ENCODE results near the gene OLFM2. TPM values are rescaled to one million over a fixed set of nuclear protein-coding genes. Genes with fewer than 3 reads are reported as not detected.

The OLFM2 gene
- total and polyA plus RNA-seq, 2 experiments from 2014 or later: 58.1 to 117 TPM

DNA sequence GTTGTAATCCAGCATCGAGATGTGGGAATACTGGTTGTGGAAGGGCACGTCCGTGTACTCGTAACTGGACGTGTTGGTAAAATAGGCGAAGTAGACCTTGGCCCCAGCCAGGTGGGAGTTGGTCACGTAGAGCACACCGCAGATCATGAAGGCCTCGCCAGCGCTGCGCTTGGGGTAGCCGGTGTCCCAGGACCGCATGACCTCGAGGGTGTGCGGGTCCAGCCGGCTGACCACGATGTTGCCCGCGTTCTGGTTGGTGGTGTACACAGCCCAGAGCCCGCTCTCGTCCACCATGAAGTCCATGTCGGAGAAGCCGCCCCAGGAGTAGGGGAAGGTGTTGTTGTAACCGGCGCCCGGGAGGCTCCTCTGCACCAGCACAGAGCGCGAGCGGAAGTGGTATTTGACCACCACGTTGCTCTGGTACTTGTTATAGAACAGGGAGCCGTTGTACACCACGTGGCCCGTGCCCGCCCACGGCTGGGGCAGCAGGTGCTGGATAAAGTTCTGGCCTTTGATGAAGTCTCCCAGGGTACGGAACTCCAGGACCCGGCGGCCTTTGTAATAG lies 82.0 kb downstream of the OLFM2 start:
- Histone ChIP-seq H2AFZ (no peak overlapping the region), H3F3A (replicated peaks; ENCODE audit: low read depth) (no peaks in the 10 kb centered on the region), H3K27ac (ENCODE audit: low read depth) (no peak overlapping the region), H3K4me2 (no peak overlapping the region), H3K4me1 (ENCODE audit: insufficient read depth) (peaks cover 10% of the 10 kb centered on the region; the same call in 1 of the 2 replicates), H3K27me3 (ENCODE audit: insufficient read depth) (no peaks in the 10 kb centered on the region), H3K79me2 (replicated peaks; ENCODE audit: insufficient read depth) (no peaks in the 10 kb centered on the region), H3K36me3 (ENCODE audit: insufficient read depth) (no peaks in the 10 kb centered on the region; the same call in 1 of the 2 replicates), H4K20me1 (replicated peaks; ENCODE audit: insufficient read depth) (peaks cover 5% of the 10 kb centered on the region; the same call in 1 of the 2 replicates), H3K4me3 (no peak overlapping the region), H3K9me2 (ENCODE audit: insufficient read depth) (no peaks in the 10 kb centered on the region)
- Mint-ChIP-seq H3K36me3 (ENCODE audit: low read depth) (peaks cover 35% of the 10 kb centered on the region; the same call in 2 of the 3 replicates), H3K27me3 (ENCODE audit: insufficient read depth, low read depth, poor library complexity) (peaks cover 13% of the 10 kb centered on the region), H3K4me3 (no peak overlapping the region), H3K4me1 (peaks cover 12% of the 10 kb centered on the region), H3K27ac (no peak overlapping the region), H3K9me3 (no peaks in the 10 kb centered on the region; the same call in 2 of the 3 replicates)
- ATAC-seq: no peak
- DNase-seq (ENCODE audit: low spot score): no peak
- TF ChIP-seq, protein P1, sequence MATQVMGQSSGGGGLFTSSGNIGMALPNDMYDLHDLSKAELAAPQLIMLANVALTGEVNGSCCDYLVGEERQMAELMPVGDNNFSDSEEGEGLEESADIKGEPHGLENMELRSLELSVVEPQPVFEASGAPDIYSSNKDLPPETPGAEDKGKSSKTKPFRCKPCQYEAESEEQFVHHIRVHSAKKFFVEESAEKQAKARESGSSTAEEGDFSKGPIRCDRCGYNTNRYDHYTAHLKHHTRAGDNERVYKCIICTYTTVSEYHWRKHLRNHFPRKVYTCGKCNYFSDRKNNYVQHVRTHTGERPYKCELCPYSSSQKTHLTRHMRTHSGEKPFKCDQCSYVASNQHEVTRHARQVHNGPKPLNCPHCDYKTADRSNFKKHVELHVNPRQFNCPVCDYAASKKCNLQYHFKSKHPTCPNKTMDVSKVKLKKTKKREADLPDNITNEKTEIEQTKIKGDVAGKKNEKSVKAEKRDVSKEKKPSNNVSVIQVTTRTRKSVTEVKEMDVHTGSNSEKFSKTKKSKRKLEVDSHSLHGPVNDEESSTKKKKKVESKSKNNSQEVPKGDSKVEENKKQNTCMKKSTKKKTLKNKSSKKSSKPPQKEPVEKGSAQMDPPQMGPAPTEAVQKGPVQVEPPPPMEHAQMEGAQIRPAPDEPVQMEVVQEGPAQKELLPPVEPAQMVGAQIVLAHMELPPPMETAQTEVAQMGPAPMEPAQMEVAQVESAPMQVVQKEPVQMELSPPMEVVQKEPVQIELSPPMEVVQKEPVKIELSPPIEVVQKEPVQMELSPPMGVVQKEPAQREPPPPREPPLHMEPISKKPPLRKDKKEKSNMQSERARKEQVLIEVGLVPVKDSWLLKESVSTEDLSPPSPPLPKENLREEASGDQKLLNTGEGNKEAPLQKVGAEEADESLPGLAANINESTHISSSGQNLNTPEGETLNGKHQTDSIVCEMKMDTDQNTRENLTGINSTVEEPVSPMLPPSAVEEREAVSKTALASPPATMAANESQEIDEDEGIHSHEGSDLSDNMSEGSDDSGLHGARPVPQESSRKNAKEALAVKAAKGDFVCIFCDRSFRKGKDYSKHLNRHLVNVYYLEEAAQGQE (IDR thresholded peaks at IDR 0.05; ENCODE audit: unreplicated experiment): no peak

DNA sequence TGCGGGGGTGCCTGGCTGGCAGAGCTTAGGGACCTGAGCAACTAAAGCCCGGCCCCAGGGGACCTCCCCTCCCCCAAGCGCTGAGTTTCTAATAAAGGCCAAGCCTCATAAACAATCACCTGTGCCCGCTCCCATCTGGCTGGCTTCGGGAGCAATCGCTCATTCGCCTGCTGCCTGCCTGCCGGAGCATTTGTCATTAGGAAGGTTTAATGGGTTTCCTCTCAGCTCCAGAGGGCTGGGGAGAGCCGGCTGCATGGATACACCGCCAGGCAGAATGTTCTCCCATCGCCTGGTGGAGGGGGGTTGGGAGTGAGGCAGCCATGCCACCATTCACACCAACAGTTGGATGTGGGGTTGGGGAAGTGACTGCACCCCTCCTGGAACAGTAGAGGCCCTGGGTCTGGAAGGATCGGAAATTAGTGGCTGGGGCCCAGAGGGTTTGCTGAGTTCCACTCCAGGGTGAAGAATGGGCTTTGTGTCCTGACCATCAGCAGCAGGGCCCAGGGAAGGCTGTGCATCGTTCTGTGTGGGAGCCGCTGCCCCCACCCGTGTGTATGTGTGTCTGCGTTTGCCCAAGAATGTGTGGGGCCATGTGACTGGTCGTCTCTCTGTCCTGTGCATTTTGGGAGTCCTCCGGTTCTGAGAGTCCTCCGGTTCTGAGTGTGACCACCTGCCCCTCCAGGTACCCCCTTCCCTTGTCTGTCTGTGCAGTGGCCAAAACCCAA lies 85.9 kb downstream of the OLFM2 start:
- no peak for ATAC-seq
- Histone ChIP-seq H3K79me2 (replicated peaks; ENCODE audit: insufficient read depth) (no peaks in the 10 kb centered on the region), H3K27ac (ENCODE audit: low read depth) (no peak overlapping the region), H3K27me3 (ENCODE audit: insufficient read depth) (no peaks in the 10 kb centered on the region), H3K4me1 (ENCODE audit: insufficient read depth) (peaks cover 10% of the 10 kb centered on the region; the same call in 1 of the 2 replicates), H2AFZ (no peak overlapping the region), H3K4me3 (no peak overlapping the region), H4K20me1 (replicated peaks; ENCODE audit: insufficient read depth) (peaks cover 8% of the 10 kb centered on the region; the same call in 1 of the 2 replicates), H3K9me2 (ENCODE audit: insufficient read depth) (no peaks in the 10 kb centered on the region), H3F3A (replicated peaks; ENCODE audit: low read depth) (no peaks in the 10 kb centered on the region), H3K36me3 (ENCODE audit: insufficient read depth) (no peaks in the 10 kb centered on the region), H3K4me2 (0 out of 2 replicates have a peak overlapping the region, but pooled peaks have one; percentile 26)
- H3K27me3 Mint-ChIP-seq (ENCODE audit: insufficient read depth, low read depth, poor library complexity): peaks cover 8% of the 10 kb centered on the region
- TF ChIP-seq NANOG (IDR thresholded peaks at IDR 0.05; ENCODE audit: borderline replicate concordance): no peak
- TF ChIP-seq, protein P2, sequence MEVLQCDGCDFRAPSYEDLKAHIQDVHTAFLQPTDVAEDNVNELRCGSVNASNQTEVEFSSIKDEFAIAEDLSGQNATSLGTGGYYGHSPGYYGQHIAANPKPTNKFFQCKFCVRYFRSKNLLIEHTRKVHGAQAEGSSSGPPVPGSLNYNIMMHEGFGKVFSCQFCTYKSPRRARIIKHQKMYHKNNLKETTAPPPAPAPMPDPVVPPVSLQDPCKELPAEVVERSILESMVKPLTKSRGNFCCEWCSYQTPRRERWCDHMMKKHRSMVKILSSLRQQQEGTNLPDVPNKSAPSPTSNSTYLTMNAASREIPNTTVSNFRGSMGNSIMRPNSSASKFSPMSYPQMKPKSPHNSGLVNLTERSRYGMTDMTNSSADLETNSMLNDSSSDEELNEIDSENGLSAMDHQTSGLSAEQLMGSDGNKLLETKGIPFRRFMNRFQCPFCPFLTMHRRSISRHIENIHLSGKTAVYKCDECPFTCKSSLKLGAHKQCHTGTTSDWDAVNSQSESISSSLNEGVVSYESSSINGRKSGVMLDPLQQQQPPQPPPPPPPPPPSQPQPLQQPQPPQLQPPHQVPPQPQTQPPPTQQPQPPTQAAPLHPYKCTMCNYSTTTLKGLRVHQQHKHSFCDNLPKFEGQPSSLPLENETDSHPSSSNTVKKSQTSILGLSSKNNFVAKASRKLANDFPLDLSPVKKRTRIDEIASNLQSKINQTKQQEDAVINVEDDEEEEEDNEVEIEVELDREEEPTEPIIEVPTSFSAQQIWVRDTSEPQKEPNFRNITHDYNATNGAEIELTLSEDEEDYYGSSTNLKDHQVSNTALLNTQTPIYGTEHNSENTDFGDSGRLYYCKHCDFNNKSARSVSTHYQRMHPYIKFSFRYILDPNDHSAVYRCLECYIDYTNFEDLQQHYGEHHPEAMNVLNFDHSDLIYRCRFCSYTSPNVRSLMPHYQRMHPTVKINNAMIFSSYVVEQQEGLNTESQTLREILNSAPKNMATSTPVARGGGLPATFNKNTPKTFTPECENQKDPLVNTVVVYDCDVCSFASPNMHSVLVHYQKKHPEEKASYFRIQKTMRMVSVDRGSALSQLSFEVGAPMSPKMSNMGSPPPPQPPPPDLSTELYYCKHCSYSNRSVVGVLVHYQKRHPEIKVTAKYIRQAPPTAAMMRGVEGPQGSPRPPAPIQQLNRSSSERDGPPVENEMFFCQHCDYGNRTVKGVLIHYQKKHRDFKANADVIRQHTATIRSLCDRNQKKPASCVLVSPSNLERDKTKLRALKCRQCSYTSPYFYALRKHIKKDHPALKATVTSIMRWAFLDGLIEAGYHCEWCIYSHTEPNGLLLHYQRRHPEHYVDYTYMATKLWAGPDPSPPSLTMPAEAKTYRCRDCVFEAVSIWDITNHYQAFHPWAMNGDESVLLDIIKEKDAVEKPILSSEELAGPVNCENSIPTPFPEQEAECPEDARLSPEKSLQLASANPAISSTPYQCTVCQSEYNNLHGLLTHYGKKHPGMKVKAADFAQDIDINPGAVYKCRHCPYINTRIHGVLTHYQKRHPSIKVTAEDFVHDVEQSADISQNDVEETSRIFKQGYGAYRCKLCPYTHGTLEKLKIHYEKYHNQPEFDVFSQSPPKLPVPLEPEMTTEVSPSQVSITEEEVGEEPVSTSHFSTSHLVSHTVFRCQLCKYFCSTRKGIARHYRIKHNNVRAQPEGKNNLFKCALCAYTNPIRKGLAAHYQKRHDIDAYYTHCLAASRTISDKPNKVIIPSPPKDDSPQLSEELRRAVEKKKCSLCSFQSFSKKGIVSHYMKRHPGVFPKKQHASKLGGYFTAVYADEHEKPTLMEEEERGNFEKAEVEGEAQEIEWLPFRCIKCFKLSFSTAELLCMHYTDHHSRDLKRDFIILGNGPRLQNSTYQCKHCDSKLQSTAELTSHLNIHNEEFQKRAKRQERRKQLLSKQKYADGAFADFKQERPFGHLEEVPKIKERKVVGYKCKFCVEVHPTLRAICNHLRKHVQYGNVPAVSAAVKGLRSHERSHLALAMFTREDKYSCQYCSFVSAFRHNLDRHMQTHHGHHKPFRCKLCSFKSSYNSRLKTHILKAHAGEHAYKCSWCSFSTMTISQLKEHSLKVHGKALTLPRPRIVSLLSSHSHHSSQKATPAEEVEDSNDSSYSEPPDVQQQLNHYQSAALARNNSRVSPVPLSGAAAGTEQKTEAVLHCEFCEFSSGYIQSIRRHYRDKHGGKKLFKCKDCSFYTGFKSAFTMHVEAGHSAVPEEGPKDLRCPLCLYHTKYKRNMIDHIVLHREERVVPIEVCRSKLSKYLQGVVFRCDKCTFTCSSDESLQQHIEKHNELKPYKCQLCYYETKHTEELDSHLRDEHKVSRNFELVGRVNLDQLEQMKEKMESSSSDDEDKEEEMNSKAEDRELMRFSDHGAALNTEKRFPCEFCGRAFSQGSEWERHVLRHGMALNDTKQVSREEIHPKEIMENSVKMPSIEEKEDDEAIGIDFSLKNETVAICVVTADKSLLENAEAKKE (CRISPR knock-in tag; IDR thresholded peaks at IDR 0.05): no peak
- TF ChIP-seq EZH2 (IDR thresholded peaks at IDR 0.05; ENCODE audit: low read depth, unreplicated experiment): no peak
- H3K4me3 Mint-ChIP-seq: no peak overlapping the region
- peaks cover 23% of the 10 kb centered on the region for H3K4me1 Mint-ChIP-seq
- no peaks in the 10 kb centered on the region; the same call in 2 of the 3 replicates for H3K9me3 Mint-ChIP-seq
- H3K36me3 Mint-ChIP-seq (ENCODE audit: low read depth): peaks cover 9% of the 10 kb centered on the region; the same call in 1 of the 3 replicates
- H3K27ac Mint-ChIP-seq: no peak overlapping the region
- peak; percentile 45 for DNase-seq (ENCODE audit: low spot score)
